Bronchial smooth muscle cell (primary cell): ENCODE results near the gene CTAG1A. TPM values are rescaled to one million over a fixed set of nuclear protein-coding genes. Genes with fewer than 3 reads are reported as not detected.

Experiments used
- total RNA-seq: library from RNA; depleted of rRNA; stranded (reverse); fragments of >200 nt; gene quantifications from 2 replicates; pipeline ENCODE4 v1.2.1, GENCODE V29; 2014

The CTAG1A gene
- not detected in 2 replicates for total RNA-seq

GRCh38 chrX:154584585-154585183 is at the start of gene CTAG1A:
CTAG1A (plus strand) TSS chrX:154585133; CDS start chrX:154585207, 74 bp downstream.

GRCh38 chrX:154546354-154547244 is 38.3 kb upstream of the CTAG1A start, which contains the start of gene G6PD:
G6PD (minus strand) TSS chrX:154546846; CDS start chrX:154546155, 691 bp downstream.

GRCh38 chrX:154547245-154548027 is 37.5 kb upstream of the CTAG1A start, which contains the start of gene IKBKG:
IKBKG (plus strand) TSS chrX:154547620; CDS start chrX:154552003, 4,383 bp downstream.

GRCh38 chrX:154619182-154619581 is 34.2 kb downstream of the CTAG1A start, which contains the start of gene CTAG1B:
CTAG1B (minus strand) TSS chrX:154619282; CDS start chrX:154619218, 64 bp downstream.

Other genes starting within 250 kb of the CTAG1A start
- 1,283 and 1,391 TPM in 2 replicates for gene FLNA, start 210.5 kb upstream of the CTAG1A start, total RNA-seq
- 17.9 and 20.0 TPM in 2 replicates for gene EMD, start 205.8 kb upstream of the CTAG1A start, total RNA-seq
- 1,700 and 2,148 TPM in 2 replicates for gene RPL10, start 186.8 kb upstream of the CTAG1A start, total RNA-seq
- gene DNASE1L1, start 175.9 kb upstream of the CTAG1A start, total RNA-seq: 48.6 and 76.1 TPM in 2 replicates
- gene TAFAZZIN, start 173.6 kb upstream of the CTAG1A start, total RNA-seq: 12.3 and 18.9 TPM in 2 replicates
- gene ATP6AP1, start 156.5 kb upstream of the CTAG1A start, total RNA-seq: 44.9 and 46.7 TPM in 2 replicates
- gene GDI1, start 148.0 kb upstream of the CTAG1A start, total RNA-seq: 86.7 and 124 TPM in 2 replicates
- gene FAM50A, start 141.0 kb upstream of the CTAG1A start, total RNA-seq: 118 and 128 TPM in 2 replicates
- 9.1 and 16.4 TPM in 2 replicates for gene PLXNA3, start 126.9 kb upstream of the CTAG1A start, total RNA-seq
- 18.7 and 23.3 TPM in 2 replicates for gene LAGE3, start 105.9 kb upstream of the CTAG1A start, total RNA-seq
- 31.4 and 32.2 TPM in 2 replicates for gene UBL4A, start 98.5 kb upstream of the CTAG1A start, total RNA-seq
- gene SLC10A3, start 94.5 kb upstream of the CTAG1A start, total RNA-seq: 9.5 and 11.3 TPM in 2 replicates
- gene FAM3A, start 68.9 kb upstream of the CTAG1A start, total RNA-seq: 24.6 and 34.3 TPM in 2 replicates
- gene G6PD, start 38.3 kb upstream of the CTAG1A start, total RNA-seq: 103 and 153 TPM in 2 replicates
- 16.8 and 18.0 TPM in 2 replicates for gene IKBKG, start 37.5 kb upstream of the CTAG1A start, total RNA-seq
- gene CTAG1B, start 34.1 kb downstream of the CTAG1A start, total RNA-seq: not detected in 2 replicates
- gene CTAG2, start 68.4 kb downstream of the CTAG1A start, total RNA-seq: not detected in 2 replicates
- 2.0 and 3.0 TPM in 2 replicates for gene GAB3, start 165.9 kb downstream of the CTAG1A start, total RNA-seq
- gene DKC1, start 177.7 kb downstream of the CTAG1A start, total RNA-seq: 29.2 and 36.2 TPM in 2 replicates
- gene MPP1, start 220.4 kb downstream of the CTAG1A start, total RNA-seq: 32.0 and 42.9 TPM in 2 replicates
- not detected in 2 replicates for gene SMIM9, start 249.5 kb downstream of the CTAG1A start, total RNA-seq